GM21737 (cell line): ENCODE results near the gene MBD5.

Source experiments
- ATAC-seq: cut with Tn5 transposase; IDR thresholded peaks from one replicate; pipeline ENCODE4 v1.9.1; 2021; ENCODE audit warnings: mild to moderate bottlenecking, moderate library complexity; ENCODE audit not compliant: unreplicated experiment

MBD5 gene

DNA sequence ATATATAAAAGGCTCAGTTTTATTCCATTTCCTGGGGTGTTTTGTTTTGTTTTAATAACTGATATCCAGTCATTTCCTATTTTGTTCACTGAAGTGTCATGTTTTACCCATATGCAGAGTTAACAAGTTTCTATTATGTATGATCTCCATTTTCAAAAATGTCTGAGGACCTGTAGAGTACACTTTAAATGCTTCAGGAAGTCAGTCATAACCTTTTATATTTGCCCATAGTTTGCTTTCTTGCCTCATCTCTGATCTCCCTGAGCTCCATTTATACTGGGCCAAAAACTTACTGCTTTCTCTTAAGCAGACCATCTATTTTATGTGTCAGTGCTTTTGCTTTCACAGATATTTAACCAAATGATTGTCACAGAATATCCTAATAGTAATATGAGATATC is 278.7 kb downstream of the MBD5 start:
- ATAC-seq: no peak

DNA sequence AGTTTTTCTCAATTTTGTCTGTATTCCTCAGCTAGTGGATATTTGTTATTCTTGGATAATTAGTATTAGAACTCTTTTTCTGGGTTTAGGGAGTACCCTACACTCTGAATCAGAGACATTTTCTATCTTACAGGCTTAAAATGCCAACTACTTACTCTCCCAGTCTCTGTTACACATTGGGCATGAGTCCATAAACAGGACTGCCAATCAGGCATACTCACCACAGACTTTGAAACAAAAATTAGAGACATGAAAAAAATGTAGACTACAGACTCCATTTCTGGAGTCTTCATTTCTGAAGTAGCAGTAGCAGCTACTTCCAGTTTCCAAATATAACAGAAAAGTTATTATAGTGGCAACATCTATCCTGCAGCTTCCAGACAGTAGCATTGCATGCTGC is 279.7 kb downstream of the MBD5 start:
- ATAC-seq: no peak

DNA sequence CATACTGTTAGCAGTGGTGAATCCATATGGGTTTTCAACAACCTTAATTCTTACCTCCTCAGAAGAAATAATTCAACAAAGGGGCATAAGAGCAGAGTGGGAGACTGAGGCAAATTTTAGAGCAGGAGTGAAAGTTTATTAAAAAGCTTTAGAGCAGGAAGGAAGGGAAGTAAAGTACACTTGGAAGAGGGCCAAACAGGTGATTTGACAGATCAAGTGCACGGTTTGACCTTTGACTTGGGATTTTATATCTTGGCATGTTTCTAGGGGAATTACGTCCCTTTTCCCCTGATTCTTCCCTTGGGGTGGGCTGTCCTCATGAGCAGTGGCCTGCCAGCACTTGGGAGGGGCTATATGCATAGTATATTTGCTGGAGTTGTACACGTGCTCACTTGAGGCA is 280.5 kb downstream of the MBD5 start:
- no peak for ATAC-seq

DNA sequence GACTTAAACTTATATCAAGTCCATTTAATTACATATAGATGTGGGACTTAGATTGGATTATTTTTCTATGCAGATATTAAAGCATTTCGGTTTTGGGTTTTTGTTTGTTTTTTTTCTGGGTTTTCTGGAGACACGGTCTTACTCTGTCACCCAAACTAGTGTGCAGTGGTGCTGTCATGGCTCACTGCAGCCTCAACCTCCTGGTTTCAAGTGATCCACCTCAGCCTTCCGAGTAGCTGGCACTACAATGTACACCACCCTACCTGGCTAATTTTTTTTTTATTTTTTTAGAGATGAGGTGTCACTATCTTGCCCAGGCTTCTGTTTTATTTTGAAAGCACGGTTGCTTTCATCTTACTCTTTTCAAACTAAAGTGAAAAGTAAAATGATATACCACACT is 281.6 kb downstream of the MBD5 start:
- no peak for ATAC-seq

DNA sequence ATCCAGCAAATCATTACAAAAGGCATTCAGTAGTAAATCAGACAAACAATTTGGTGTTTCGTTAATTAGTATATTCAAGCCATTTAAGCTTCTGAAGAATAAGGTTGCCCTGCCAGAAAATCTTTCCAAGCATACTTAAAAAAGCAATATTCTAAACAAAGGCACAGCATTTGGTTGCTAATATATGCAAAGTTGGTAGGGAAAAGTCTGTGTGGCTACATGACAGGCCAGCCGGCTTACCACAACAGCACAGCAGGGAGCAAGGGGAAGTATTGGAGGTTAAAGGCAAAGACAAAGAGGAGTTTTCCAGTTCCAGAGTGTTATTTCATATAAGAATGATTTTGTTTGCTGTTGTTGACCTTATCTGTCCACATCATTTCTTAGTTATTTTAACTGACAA is 282.3 kb downstream of the MBD5 start:
- no peak for ATAC-seq

DNA sequence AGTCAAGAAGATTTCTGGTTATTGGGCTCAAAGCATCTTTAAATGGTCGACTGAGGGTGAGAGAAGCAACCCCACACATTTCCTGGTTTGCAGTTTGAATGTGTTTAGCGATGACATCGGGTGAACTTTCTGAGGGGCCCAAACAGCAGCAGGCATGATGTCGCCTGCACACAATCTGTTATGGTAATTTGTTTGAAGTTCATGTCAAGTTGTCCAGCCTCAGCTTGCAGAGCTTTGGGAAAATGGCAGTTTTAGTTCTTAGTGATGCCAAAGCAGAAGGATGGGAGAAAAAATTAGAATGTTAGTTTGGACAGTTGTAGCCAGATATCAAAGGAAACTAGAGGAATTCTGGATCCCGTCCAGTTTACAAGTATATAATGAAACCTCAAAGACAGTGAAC is 284.6 kb downstream of the MBD5 start:
- no peak for ATAC-seq

DNA sequence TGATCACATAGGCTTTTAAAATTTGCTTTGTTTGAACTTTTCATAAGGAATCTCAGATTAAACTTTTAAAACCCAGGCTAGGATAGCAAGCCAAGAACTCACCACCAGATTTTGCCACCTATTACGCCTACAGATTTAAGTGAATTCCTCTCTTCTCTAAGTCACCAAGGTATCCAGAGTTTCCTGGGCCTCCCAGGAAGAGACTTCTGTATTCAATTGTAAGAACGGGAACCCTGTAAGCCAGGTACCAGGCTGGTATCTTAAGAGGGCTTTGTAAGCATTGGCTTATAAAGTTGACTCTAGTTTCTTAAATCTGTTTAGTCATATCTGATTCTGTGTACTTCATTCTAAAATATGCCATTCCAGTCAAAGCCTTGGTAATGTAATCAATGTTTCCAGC is 285.1 kb downstream of the MBD5 start:
- no peak for ATAC-seq

DNA sequence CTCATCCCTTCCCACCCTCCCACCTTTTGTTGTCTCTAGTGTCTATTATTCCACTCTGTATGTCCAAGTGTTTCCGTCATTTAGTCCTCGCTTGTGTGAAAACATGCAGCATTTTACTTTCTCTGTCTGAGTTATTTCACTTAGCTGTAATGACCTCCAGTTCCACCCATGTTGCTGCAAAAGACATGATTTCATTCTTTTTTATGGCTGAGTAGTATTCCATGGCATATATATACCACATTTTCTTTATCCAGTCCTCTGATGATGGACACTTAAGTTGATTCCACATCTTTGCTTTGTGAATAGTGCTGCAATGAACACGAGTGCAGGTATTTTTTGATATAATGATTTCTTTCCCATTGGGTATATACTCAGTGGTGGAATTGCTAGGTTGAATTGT is 296.7 kb downstream of the MBD5 start:
- no peak for ATAC-seq

DNA sequence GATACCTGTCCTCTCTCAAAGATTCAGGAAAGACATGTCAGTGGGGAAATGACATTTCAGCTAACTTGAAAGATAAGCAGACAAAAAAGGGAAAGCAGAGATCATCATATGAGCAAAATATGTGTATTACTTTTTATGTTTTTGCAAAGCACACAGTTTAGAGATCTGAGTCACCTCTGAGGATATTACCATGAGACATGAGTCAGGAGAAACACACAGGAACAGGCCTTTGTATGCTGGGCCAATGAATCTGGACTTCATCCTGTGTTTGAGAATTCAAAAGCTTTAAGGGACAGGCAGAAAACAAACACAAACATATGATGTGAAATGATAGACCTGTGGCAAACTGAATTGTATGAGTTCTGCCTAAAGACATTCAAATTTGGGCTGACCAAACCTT is 317.6 kb downstream of the MBD5 start:
- no peak for ATAC-seq

DNA sequence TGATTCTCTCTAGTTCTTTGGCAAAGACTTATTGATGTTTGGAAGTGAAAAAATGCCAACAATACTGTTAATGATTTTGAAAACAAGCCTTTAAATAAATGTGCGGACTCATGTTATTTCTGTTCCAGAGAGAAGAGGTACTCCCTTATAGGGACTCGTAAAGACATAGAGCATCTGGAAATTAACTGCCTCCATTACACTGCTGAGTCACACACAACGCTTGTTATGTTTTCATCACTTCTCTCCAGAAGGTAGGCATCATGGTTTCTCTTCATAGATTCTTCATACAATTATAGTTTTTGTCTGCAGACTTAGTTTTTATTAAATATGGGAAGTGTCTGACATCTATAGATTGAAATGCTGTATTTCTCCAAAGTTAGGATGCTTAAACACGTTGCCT is 321.2 kb downstream of the MBD5 start:
- ATAC-seq: no peak

DNA sequence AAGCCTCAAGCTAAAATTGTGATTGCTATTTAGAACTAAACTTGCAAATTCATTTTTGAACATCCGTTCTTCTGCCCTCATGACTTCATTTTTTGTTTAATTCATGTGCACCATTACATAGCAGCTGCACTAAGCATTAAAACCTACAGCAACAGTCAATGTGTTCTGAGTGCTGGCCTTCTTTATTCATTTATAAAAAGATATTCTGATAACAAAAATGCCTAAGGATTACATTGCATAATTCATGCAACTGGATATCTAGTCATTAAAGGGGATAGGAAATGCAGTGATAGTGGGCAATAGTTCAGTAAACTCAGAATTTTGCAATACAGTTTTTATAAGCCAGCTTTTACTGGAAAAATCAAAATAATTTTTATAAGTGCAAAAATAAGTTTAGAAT is 329.3 kb downstream of the MBD5 start:
- ATAC-seq: no peak

DNA sequence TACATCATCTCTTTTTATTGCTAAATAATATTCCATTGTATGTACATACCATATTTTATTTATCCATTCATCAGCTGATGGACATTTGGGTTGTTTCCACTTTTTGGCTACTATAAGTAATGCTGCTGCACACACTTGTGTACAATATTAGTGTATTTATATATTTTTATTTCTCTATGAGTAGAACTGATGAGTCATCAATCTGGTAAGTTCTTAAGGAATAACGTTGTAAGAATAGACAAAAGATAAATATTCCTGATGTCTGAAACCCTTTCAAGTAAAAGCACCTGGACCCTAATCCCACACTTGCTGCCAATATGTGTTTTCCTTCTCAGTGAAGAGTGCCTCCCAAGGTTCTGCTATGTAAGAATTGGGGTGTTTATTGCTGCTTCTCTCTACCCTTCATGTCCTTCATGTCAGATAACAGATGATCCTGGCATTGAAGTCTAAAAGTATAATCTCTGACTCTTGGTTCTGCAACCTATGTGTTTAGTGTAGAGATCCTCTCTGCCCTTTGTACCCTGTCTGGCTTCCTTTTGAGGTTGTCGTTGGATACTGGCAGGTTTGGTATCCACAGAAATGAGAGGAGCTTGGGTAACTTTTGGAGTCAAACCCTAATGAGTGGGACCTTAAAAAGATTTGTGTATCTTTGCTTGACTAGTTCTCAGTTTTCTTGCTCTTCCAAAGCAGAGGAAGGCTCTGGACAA is 330.7 kb downstream of the MBD5 start:
- no peak for ATAC-seq

DNA sequence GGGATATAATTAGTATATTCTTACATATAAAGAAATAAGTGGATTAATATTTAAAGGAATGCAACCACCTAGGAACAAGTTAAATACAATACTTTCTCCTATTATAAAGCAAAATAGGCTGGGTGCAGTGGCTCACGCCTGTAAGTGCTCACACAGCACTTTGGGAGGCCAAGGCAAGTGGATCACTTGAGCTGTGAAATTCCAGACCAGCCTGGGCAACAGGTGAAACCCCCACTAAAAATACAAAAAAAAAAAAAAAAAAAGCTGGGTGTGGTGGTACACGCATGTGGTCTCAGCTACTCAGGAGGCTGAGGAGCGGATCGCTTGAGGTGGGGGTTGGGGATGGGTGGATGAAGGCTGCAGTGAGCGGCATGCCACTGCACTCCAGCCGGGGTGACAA is 337.5 kb downstream of the MBD5 start:
- no peak for ATAC-seq

DNA sequence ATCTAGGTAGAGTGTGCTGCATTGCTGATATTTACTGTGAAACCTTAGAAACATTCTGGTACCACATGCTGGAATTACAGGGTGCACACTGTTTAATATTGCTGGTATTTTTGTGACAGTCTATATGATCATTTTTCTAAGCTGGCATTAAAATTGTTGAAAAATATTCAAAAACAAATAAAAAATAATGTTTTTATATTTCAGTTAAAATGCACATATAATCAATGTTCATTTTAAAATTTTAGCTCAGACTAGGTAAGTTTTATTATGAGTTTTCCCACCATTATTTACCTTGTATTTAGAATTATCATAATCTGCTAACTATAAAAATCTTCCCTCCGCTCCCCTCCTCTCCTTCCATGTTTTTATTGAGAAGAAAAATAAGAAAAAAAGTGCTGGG is 339.8 kb downstream of the MBD5 start:
- ATAC-seq: no peak

DNA sequence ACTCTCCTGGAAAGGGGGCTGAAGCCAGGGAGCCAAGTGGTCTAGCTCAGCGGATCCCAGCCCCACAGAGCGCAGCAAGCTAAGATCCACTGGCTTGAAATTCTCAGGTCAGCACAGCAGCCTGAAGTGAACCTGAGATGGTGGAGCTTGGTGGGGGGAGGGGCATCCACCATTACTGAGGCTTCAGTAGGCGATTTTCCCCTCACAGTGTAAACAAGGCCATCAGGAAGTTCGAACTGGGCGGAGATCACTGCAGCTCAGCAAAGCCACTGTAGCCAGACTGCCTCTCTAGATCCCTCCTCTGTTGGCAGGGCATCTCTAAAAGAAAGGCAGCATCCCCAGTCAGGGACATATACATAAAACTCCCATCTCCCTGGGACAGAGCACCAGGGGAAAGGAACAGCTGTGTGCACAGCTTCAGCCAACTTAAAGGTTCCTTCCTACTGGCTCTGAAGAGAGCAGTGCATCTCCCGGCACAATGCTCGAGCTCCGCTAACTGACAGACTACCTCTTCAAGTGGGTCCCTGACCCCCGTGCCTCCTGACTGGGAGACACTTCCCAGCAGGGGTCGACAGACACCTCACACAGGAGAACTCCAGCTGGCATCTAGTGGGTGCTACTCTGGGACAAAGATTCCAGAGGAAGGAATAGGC is 341.4 kb downstream of the MBD5 start:
- no peak for ATAC-seq

DNA sequence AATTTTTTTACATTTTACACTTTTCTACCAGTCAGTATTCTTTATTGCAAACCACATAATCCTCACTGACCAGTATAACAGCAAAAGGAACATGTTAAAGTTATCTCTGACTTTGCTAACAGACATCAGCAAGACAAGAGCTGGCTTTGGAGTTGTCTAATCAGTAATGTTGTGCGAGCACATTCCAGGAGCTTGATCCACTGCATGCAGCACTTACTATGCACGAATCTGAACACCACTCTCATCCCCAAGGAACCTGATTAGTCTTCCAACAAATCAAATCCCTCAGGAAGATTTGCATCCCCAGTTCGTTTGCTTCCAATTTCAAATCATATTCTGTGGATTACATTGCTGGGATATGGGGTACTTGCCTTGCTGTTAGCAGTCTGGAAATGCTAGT is 354.3 kb downstream of the MBD5 start:
- ATAC-seq: no peak

DNA sequence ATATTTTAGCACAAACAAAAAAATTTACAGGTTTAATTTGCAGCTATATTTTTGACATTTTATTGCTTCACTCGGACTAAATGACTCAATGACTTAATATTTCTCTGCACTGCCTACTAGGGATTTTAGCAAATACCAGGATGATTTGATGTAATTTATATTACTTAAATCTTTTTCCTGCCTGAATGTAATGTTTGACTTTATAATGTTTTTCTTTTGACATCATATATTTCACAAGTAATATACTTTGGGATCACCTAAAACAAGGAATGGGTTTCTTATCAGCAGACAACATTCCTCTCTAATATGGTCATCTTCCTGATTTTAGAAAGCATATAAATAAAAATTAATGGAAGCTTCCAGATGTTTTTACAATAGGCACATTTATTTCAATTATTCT is 370.4 kb downstream of the MBD5 start:
- ATAC-seq: no peak

DNA sequence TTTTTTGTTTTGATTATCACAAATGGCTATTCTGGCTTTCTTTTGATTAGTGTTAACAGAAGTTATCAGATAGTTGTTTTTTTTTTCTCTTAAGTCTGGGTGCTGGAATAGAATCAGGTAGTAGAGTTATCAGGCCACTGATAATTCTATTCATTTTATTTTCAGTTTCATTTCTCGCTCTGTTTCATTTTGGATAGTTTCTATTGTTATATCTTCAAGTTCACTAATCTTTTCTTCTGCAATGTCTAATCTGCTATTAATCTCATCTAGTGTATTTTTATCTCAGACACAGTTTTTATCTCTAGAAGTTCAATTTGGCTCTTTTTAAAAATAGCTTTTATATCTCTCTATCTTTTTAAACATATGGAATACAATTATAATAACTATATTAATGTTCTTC is 381.9 kb downstream of the MBD5 start:
- no peak for ATAC-seq

DNA sequence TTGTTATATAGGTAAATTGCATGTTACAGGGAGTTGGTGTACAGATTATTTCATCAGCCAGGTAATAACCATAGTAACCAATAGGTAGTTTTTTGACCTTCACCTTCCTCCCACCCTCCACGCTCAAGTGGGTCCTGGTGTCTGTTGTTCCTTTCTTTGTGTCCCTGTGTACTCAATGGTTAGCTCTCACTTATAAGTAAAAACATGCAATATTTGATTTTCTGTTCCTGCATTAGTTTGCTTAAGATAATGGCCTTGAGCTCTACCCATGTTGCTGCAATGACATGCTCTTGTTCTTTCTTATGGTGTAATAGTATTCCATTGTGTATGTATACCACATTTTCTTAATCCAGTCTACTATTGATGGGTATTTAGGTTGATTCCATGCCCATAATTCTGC is 390.0 kb downstream of the MBD5 start:
- no peak for ATAC-seq

DNA sequence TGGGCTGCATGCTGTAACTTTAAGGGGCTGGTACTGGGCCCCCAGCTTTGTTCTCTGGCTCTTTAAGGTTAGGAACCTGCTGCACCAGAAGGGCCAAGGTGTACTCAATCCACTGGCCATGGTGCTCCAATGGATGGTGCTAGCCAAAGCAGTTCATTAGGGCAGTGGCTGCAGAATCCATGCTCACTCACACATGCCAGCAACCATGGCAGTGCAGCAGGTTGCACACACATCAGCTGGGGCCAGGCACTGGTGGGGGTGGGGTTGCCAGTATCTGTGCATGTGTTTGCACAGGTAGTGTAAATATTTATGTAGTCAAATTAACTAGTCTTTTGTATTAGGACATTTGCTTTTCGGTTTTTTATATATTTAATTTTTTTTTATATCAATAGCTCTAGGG is 395.4 kb downstream of the MBD5 start:
- ATAC-seq: no peak

DNA sequence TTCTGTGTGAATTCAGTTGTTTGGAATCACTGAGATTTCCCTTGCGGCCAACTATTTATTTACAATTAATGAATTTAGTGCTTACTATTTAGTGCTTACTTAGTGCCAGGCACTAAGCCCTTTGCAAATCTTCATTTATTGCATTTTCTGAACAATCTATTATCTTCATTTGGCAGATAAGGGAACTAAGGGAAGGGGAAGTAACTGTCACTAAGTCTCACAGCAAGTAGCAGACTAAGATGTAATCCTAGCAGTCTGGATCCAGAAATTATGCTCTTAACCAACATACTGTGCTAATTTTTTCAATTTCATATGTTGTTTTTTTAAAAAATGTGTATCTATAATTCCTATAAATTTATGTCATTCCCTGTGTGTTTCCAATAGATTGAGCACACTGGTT is 409.2 kb downstream of the MBD5 start:
- ATAC-seq: no peak

DNA sequence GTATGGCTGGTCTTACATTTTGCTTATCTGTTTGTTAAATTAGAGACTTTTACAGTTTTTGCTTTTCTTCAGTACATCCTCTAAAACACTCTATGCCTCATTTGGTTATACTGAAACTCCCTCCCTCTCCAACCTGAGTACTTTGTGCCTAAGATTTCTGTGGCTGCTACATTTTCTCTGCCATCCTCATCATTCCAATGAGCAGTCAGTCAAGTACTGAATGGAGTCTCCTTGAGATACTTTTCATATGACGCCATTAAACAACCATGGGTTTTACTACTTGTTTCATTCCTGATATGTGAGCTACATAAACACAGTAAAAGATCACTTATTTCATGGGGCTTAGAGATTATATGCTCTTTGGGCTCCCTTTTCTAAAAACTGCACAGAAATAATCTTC is 427.0 kb downstream of the MBD5 start:
- ATAC-seq: no peak

DNA sequence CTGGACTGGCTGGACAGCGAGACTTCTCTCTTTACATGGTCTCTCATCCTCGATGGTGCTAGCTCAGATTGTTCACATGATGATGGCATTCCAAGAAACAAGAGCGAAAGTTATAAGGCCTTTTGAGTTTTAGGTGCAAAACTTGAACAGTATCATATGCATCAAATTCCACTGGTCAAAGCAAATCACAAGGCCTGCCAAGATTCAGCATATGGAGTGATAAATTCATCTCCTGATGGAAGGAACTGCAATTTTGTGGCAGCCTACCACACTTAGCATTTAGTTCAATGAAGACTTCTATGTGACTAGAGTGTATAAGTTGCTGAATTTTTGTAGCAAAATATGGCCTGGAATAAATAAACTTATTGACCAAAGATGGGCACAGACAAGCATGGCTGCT is 429.6 kb downstream of the MBD5 start:
- no peak for ATAC-seq
